ENCODE results near the gene LDLRAD3. TPM values are rescaled to one million over a fixed set of nuclear protein-coding genes. Genes with fewer than 3 reads are reported as not detected.

Gene LDLRAD3
- total RNA-seq, 1 donor from 2014 or later = 18.2 TPM

DNA sequence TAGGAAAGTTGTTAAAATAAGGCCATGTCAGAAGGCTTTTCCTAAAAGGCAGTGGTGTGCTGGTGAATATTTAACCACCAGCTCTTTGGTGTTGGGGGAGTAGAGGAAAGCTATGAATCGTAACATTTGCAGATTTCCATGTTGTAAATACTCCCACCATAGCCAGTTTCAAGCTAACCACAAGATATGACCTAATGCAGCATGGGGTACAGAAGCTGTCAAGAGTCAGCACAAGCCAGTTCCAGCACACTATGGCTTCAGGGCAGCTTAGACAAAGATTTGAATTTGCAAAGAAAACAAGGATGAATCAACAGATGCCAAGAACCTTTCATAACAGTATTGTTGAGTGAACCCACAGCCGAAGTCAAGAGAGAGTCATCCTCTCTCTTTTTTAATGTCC is 305.4 kb downstream of the LDLRAD3 start:
- H3K27me3 Mint-ChIP-seq (ENCODE audit: unreplicated experiment) = peaks cover 5% of the 10 kb centered on the region
- peaks cover 11% of the 10 kb centered on the region for H3K9me3 Mint-ChIP-seq (ENCODE audit: unreplicated experiment)
- H3K4me3 Mint-ChIP-seq (ENCODE audit: unreplicated experiment) = no peak overlapping the region
- H3K27ac Mint-ChIP-seq (ENCODE audit: unreplicated experiment) = peak overlapping the region; percentile 74
- H3K36me3 Mint-ChIP-seq (ENCODE audit: unreplicated experiment) = peaks cover 2% of the 10 kb centered on the region
- DNase-seq (ENCODE audit: extremely low spot score, unreplicated experiment) = no peak
- peaks cover 29% of the 10 kb centered on the region for H3K4me1 Mint-ChIP-seq (ENCODE audit: unreplicated experiment)
- no peak for TF ChIP-seq CTCF (IDR thresholded peaks at IDR 0.05)

DNA sequence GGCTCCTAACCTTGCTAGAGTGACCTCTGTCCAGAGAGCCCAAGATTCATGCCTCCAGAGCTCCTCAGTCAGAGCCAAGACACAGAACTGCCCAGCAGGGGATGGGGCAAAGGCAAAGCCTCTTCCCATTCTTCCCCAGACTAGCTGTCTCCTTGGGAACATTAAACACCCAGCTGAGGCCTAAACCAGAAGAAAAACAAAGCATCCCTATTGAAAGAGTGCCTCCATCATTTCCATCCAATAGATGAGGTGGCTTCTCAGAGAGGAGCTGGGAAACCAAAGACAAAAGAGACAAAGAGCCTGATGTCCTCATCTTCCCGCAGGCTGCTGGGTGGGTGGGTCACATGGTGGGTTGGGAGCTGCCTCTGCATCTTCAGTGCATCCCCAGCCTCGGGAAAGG is 308.0 kb downstream of the LDLRAD3 start:
- Mint-ChIP-seq H3K27me3 (ENCODE audit: unreplicated experiment) (peaks cover 5% of the 10 kb centered on the region), H3K4me3 (ENCODE audit: unreplicated experiment) (no peak overlapping the region), H3K27ac (ENCODE audit: unreplicated experiment) (no peak overlapping the region), H3K9me3 (ENCODE audit: unreplicated experiment) (peaks cover 3% of the 10 kb centered on the region), H3K4me1 (ENCODE audit: unreplicated experiment) (peaks cover 37% of the 10 kb centered on the region), H3K36me3 (ENCODE audit: unreplicated experiment) (no peaks in the 10 kb centered on the region)
- TF ChIP-seq CTCF (IDR thresholded peaks at IDR 0.05) = no peak
- DNase-seq (ENCODE audit: extremely low spot score, unreplicated experiment) = no peak

DNA sequence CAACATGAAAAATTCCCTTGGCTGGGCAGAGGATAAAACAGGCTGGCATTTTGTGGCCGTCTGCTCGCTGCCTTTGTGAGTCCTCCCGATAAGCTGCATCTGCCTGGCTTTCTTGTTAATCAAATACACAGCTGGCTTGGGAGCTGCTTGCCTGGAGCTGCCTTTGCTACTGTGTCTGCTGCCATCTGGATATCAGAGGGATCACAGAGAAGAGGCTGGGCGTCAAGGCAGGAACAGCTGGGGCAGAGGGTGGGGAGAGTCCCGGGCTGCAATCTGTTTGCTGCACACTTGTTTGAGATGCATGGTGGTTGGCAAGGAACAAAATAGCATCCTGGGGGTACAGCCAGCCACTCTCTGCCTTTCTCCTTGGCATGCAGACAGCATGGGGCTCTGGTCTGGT is 309.4 kb downstream of the LDLRAD3 start:
- DNase-seq (ENCODE audit: extremely low spot score, unreplicated experiment) = no peak
- H3K27ac Mint-ChIP-seq (ENCODE audit: unreplicated experiment) = no peak overlapping the region

DNA sequence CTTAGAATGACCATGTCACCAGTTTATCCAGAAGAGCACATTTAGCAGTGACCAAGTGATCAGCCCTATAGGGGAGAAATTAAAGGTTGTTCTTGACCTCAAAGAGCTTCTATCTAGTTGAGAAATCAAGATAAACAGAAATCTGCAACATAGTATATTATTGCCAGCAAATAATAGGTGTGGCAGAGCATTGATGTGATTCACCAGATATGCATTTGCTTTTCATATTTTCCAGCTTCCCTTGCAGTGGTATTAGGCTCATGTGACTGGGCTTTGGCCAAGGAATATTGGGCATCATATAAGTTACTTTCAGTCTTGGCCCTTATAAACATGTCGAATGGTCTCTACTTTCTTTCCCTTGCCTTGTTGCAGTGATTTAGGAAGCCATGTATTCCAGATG is 310.9 kb downstream of the LDLRAD3 start:
- DNase-seq (ENCODE audit: extremely low spot score, unreplicated experiment) = no peak
- Mint-ChIP-seq H3K27ac (ENCODE audit: unreplicated experiment) (no peak overlapping the region), H3K36me3 (ENCODE audit: unreplicated experiment) (no peaks in the 10 kb centered on the region), H3K27me3 (ENCODE audit: unreplicated experiment) (peaks cover 8% of the 10 kb centered on the region), H3K9me3 (ENCODE audit: unreplicated experiment) (peaks cover 3% of the 10 kb centered on the region), H3K4me3 (ENCODE audit: unreplicated experiment) (no peak overlapping the region), H3K4me1 (ENCODE audit: unreplicated experiment) (peaks cover 25% of the 10 kb centered on the region)
- TF ChIP-seq CTCF (IDR thresholded peaks at IDR 0.05) = no peak

More for the DNA sequence above, 309.4 kb downstream of the LDLRAD3 start:
- peaks cover 8% of the 10 kb centered on the region for H3K27me3 Mint-ChIP-seq (ENCODE audit: unreplicated experiment)
- H3K4me1 Mint-ChIP-seq (ENCODE audit: unreplicated experiment) = peaks cover 37% of the 10 kb centered on the region
- no peak overlapping the region for H3K4me3 Mint-ChIP-seq (ENCODE audit: unreplicated experiment)
- peaks cover 3% of the 10 kb centered on the region for H3K9me3 Mint-ChIP-seq (ENCODE audit: unreplicated experiment)
- H3K36me3 Mint-ChIP-seq (ENCODE audit: unreplicated experiment) = no peaks in the 10 kb centered on the region
- TF ChIP-seq CTCF (IDR thresholded peaks at IDR 0.05) = no peak

GRCh38 chr11:36257351-36257750 is 313.5 kb downstream of the LDLRAD3 start:
- Mint-ChIP-seq H3K36me3 (ENCODE audit: unreplicated experiment) (no peaks in the 10 kb centered on the region), H3K4me3 (ENCODE audit: unreplicated experiment) (no peak overlapping the region), H3K27ac (ENCODE audit: unreplicated experiment) (no peak overlapping the region), H3K4me1 (ENCODE audit: unreplicated experiment) (peaks cover 17% of the 10 kb centered on the region), H3K9me3 (ENCODE audit: unreplicated experiment) (no peaks in the 10 kb centered on the region), H3K27me3 (ENCODE audit: unreplicated experiment) (peaks cover 8% of the 10 kb centered on the region)
- no peak for DNase-seq (ENCODE audit: extremely low spot score, unreplicated experiment)
- TF ChIP-seq CTCF (IDR thresholded peaks at IDR 0.05) = no peak
